GM21390 (cell line): ENCODE measurements around the gene SPAG16.
"Not testable (repeated sequence)": the region's sequence is repeated elsewhere in the genome, so short reads cannot be mapped to it uniquely, and the experiment has no call there.

ENCODE experiments used
- ATAC-seq: cut with Tn5 transposase; IDR thresholded peaks from one replicate; pipeline ENCODE4 v1.9.1; 2021; ENCODE audit not compliant: unreplicated experiment

SPAG16 gene

DNA sequence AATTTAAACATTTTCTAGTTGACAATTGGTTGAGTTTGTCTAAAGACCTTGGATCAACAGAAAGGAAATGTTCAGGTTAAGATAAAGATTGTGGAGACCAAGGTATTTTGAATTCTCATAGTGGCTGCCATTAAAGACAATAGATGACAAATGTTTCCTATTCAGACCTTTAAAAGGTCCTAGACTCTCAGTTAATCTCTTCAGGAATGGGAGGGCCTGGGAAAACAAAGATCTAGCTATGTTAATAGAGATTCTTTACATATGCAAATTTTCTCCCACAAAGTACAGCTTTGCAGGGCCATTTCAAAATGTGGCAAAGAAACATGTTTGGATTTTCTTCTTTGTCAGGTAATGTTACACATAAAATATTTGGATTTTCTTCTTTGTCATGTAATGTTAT, 403.9 kb downstream of the SPAG16 start:
- ATAC-seq = no peak

DNA sequence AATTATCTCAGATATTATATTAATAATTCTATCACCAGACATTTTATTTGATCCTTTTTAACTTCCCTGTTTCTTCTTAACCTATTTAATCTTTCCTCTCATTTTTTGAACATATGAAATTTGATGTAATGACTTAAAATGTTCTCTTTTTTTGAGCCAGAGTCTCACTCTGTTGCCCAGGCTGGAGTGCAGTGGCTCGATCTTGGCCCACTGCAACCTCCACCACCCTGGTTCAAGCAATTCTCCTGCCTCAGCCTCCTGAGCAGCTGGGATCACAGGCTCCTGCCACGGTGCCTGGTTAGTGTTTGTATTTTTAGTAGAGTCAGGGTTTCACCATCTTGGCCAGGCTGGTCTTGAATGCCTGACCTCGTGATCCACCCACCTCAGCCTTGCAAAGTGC, 404.6 kb downstream of the SPAG16 start:
- not testable (repeated sequence) for ATAC-seq

DNA sequence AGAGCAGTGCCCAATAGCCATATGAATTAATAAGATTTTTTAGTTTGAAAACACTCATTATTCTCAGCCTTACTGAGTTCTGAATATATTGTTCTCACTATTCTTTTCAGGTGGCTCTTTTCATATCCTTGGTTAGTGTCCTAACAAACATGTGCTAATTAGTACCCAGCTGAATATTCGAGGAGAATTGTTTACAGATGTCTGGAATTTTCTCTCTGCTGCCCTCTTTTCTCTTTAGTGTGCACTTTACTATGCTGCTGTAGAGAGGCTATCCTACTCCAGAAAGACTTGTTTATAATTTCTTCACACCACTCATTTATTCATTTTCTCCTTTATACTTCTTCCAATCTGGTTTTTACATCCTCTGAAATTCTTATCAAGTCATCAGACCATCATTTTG, 405.3 kb downstream of the SPAG16 start:
- no peak for ATAC-seq

DNA sequence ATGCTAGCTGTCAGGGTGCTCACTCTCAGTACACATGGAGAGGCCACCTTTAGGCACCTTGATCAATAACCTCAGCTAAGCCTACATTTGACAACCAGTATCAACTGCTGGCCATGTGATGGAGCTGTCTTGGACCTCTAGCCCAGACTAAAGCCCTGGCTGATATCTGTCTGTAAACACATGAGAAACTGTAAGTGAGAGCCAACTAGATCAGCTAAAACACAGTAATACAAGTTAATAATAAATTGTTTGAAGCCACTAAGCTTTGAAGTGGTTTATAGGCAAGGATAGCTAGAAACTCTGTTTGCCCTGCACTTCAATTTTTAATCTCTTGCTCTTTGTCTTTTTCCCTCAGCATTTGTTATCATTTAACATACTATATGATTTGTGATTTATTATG, 407.1 kb downstream of the SPAG16 start:
- no peak for ATAC-seq

DNA sequence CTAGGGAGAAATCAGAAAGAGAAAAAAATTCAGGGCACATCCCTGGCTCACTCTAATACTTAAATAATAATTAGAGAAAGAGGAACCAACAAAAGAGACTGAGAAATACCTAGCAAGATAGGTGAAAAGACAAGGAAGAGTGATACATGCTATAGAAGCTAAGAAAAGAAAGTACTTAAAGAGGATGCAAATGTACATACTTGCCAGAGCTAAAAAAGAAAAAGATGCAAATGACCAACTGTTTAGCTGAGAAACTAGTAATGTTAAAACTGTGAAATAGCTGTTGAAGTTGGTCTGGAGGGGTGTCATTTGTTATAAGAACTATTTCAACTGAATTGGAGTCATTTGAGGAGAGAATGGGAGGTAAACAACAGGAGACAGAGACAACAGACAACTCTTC, 412.2 kb downstream of the SPAG16 start:
- peak; percentile 82 for ATAC-seq

DNA sequence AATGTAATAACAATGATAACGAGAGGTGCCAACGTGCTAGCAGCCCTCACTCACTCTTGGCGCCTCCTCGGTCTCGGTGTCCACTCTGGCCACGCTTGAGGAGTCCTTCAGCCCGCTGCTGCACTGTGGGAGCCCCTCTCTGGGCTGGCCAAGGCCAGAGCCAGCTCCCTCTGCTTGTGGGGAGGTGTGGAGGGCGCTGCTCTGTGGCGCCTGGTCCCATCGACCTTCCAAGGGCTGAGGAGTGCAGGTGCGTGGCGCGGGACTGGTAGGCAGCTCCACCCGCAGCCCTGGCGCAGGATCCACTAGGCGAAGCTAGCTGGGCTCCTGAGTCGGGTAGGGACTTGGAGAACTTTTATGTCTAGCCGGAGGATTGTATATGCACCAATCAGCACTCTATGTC, 417.1 kb downstream of the SPAG16 start:
- ATAC-seq = not testable (repeated sequence)

DNA sequence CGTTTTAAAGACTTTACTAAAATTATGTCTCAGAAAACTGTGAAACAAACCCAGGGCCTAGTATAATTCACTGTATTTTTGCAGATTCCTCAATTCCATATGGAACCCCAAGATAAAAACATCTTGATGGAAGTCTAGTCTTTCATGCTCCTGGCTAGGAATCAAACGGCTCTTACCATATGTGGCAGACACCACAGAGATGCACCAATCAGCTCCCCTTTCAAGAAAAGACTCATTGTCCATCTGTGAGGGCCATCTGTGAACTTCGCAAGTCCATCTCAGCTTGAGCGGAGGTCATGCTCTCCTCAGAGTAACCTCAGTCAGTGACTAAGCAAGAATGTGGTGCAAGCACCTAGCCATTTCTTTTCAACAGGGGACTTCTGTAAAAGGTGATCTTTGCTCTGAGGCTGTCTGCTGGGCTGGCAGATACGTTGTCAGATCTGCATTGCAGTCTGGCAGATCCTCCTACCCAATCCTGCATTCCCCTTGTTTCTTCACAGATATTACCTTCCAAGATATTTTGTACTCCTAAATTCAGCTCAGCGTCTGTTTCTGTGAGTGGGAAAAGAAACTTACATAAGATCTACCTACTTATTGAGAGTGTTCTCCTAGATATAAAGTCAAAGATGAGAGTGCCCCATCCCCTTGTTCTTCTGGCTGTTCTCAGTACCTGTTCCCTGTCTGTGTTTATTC, 419.3 kb downstream of the SPAG16 start:
- no peak for ATAC-seq

DNA sequence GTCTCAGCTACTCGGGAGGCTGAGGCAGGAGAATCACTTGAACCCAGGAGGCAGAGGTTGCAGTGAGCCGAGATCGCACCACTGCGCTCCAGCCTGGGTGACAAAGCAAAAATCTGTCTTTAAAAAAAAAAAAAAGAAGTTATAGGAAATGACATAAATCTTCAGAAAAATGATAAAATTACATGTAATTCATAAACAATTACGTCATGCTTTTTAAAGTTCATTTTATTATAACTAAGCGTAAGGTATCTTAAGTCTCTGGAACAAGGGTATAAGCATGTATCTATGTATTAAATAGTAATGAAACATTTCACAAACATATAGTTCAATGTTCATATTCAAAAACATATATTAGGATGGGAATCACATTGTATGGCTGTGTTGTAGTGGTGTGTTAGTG, 425.9 kb downstream of the SPAG16 start:
- no peak for ATAC-seq

DNA sequence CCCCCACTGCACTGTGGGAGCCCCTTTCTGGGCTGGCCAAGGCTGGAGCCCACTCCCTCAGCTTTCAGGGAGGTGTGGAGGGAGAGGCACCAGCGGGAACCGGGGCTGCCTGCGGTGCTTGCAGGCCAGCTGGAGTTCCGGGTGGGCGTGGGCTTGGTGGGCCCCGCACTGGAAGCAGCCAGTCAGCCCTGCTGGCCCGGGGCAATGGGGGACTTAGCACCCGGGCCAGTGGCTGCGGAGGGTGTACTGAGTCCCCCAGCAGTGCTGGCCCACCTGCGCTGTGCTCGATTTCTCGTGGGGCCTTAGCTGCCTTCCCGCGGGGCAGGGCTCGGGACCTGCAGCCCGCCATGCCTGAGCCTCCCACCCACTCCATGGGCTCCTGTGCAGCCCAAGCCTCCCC, 434.1 kb downstream of the SPAG16 start:
- not testable (repeated sequence) for ATAC-seq

DNA sequence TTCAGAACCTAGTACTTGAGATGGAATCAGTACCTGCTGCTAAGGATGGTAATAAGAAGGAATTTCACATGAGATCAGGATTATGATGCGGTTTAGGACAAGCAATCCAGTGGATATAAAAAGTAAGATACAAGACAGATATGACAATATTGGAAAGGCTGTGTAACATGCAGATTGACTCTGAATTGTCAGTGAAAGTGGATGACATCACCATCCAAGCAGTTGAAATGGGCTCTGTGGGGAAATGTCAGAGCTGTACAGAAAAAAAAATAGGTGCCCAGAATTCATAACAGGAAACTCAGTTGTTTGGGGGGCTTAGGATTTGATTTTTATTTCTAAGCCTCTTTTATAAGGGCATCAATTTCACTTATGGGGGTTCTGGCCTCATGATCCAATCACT, 438.3 kb downstream of the SPAG16 start:
- no peak for ATAC-seq

DNA sequence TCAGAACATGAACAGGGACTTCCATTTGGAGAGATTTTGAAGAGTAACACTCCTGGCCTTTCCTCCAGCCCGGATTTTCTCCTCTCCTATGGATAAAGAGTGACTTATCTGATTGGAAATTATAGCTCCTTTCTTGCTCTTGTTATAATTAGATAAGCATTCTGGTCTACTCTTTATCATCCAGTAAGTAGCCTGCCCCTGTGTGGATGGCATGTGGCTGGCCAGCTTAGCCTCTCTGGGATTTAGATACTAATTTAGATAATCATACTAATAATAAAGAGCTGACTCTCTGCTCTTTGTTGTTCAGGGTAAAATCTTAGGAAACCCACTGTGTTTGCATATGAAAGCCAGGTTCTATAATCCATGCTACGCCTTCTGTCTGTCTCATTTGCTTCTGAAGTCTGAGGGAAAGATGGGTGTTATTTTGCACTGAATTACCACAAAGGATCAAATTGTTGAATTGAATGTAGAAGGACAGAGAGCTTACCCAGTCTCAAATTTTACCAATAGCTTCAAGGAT, 438.8 kb downstream of the SPAG16 start:
- ATAC-seq = no peak

DNA sequence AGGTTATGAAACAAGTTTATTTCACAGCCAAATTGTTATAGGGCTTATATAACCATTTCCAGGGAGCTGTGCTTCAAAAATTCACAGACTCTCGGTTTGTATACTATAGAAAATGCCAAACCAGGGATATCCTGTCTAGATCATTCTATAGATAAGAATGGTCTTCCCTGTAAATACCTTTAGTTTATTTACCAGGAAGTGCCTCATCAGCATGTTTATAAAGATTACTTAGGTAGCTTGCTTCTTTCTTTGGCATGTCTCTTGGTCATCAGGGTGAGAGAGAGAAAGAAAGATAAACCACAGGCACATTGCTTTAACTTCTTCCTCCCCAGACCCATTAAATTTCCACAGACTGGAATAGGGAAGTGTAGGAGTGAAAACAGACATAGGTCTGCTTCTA, 439.4 kb downstream of the SPAG16 start:
- ATAC-seq = no peak

DNA sequence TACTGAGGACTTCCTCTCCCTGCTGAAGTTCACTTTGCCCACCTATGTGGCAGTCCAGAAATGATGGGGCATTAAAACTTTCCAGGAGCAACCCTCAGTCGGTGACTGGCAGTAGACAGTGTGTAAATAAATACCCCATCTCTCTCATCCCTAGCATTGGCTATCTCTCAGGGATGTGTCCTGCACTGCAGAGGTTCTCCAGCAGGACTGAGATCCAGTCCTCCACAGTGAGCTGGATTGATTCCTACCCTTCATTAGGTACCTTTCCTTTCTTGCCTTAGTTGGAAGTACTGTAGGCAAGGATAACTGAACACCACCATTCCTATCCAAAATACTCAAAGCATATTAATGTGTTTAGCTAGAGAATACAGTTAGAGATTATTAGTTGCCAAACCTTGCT, 441.8 kb downstream of the SPAG16 start:
- no peak for ATAC-seq

DNA sequence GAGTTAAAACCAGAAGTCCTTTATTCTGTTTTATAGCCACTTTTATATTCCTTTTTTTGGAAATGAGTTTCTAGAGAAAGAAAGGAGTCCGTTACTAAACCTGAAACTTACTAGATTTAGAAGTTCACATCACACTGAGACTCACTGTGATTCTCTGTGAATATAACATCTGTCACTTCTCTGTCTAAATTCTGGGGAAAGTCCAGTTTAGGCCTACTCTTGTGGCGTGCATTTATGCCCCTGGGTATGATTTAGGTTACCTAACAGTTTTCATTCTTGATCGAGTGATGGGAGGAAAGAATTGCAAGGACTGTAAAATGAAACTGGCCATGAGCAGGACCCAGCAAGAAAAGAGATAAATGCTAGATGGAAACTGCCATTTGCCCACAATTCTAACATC, 449.6 kb downstream of the SPAG16 start:
- peak; percentile 94 for ATAC-seq

DNA sequence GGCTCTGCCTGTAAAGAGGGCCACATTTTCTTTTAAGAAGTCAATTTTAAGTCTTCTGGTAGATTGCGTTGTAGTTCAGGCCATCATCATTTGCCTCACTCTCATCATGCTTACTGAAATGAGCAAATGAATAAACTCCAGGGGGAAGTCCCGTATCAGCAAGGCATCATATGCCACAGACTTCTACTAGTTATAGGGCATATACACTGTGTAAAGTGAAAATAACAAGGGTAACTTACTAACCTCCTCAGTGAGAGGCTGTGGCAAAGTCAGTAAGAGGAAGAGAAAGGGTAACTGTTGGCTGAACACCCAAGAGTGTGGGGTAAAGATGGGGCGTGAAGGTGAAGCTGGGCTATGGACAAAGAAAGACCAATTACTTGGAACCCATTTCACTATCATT, 456.2 kb downstream of the SPAG16 start:
- peak; percentile 95 for ATAC-seq

DNA sequence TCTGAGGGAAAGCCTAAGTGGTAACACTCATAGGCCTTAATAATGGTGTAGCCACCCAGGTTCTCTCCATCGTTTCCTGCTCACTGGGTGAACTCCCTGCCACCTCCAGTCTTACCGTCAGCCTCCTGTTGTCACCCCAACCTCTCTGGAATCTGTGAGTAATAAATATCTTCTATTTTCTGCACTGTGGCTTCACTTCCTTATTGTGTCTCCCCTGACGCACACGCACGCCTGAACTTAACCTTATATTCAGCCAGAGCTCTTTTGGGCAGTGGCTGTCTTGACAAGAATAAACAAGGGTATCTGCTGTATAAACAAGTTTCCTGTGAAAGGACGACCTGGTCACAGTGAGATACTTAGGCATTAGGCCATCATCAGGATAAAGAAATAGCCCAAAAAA, 467.2 kb downstream of the SPAG16 start:
- ATAC-seq = peak; percentile 87

DNA sequence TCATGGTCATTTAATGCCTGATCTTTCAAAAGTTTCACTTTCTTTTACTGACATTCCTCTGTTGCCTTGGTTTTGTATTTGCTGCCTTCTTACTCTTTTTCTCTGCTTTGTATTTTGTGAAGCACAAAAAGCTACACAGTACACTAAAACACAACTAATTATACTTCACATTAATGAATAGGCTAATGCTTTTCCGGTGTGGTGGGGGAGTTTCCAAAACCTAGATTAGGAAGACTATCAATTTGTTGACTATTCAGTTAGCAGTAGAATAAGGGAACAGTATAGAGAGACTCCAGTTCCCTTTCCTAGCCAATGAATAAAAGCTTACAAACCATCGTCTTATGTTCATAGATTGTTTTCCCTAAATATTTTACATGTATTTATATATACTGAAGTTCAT, 468.3 kb downstream of the SPAG16 start:
- ATAC-seq = no peak

DNA sequence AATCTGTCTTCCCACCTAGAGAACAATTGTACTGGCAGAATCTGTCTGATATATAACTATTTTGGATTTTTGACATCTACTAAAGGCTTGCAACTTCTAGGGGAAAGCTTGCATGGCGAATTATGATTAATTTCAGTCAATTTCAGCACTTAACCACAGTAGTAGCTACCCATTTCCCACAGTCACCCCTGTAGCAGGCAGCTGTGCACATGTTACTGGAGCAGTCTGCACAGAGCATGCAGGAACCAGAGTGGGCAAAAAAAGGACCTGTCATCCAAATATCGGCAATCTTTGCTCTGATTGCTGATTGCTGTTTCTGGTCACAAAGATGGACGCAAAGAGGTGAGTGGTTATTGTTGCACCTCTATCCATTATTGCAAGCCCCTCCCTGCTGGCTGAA, 473.3 kb downstream of the SPAG16 start:
- no peak for ATAC-seq

DNA sequence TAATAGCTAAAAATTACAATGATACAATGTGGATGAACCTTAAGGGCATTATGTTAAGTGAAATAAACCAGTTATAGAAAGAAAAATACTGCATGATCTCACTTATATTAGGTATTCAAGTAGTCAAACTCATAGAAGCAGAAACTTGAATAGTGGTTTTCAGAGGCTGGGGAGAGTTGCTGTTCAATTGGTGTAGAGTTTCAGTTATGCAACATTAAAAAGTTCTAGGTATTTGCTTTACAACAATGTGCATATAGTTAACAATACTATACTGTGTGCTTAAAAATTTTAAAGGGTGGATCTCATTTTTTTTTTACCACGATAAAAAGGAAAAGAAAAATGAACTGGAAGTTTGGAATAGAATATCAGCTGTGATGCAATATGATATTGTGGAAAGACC, 479.1 kb downstream of the SPAG16 start:
- no peak for ATAC-seq

DNA sequence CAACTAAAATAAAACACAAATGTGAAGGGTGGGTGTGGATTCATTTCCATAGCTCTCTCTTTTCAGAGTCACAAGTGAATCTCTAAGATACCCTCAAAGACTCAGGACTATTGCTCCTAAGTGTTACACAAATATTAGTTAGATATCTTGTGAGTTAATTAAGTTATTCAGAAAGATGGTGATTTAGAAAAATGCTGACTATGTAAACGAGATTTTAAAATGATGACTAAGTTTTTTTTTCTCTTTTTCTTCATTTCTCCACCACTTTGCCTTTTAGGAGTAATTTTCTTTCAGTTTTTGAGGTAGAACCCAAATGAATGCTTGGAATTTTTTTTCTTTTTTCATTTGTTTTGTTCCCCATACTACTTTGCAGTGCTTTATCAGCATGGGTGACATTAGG, 479.7 kb downstream of the SPAG16 start:
- ATAC-seq = no peak

DNA sequence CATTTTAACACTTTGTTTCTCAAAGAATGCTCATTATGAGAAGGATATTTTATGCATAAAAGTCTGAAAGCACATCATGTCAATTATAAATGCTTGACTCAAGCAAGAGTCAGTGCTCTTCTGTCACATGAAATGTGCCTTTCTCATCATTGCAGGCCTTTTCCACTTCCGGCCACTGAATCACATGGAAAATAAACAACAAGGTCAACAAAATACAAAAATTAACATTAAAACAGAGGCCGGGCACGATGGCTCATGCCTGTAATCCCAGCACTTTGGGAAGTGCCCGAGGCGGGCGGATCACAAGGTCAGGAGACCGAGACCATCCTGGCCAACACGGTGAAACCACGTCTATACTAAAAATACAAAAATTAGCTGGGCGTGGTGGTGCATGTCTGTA, 480.6 kb downstream of the SPAG16 start:
- ATAC-seq = no peak

DNA sequence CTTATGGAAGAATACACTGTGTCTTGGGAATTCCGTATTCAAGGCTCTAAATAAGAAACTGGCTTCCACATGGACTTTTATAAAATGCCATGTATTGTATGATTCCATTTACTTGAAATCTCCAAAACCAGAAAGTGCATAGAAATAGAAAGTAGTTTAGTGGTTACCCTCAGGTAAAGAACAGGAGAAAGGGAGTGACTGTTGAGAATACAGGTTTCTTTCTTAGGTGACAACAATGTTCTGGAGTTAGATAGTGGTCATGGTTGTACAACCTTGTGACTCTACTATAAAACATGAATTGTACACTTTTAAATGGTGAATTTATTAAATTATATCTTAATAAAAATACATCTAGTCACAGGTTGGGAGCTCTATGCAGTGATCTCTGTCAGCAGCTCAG, 481.8 kb downstream of the SPAG16 start:
- ATAC-seq = peak; percentile 52

DNA sequence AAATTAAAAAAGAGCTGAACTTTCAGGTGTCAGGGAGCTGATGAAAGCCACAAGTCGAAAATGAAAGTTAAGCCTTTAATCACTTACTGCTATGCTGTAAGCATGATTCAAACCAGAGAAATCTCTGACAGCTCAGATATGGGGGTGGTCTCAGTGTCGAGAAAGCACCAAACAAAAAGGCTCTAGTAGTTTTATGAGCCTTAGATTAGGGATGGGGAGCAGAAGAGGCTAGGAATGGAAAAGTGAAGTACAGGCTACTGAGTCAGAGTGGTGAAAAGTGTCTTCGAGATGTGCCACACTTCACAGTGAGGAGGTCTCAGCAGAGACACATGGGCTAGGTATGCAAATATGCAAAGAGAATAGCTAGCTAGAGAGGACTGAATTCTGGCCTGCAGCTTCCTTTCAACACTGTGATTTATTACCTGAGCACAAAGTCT, 482.2 kb downstream of the SPAG16 start:
- ATAC-seq = peak; percentile 96
